Chondrocyte (in vitro differentiated cells): ENCODE measurements around the gene SMIM24. TPM values are rescaled to one million over a fixed set of nuclear protein-coding genes. Genes with fewer than 3 reads are reported as not detected.

Experiments
- DNase-seq: peaks from one replicate; pipeline ENCODE4 v3.0.0; 2021; ENCODE audit warnings: mixed read lengths, low spot score
- H3K27ac Mint-ChIP-seq: one replicate; pipeline ENCODE4 v1.8.0; 2021; ENCODE audit warnings: mild to moderate bottlenecking, moderate library complexity, mixed read lengths; ENCODE audit not compliant: unreplicated experiment
- H3K27me3 Mint-ChIP-seq: 2 replicates; pipeline ENCODE4 v1.8.0; 2021; ENCODE audit warnings: low read depth, mixed read lengths
- H3K36me3 Mint-ChIP-seq: 2 replicates; pipeline ENCODE4 v1.8.0; 2021; ENCODE audit warnings: low read depth, mixed read lengths
- H3K4me1 Mint-ChIP-seq: 2 replicates; pipeline ENCODE4 v1.8.0; 2021; ENCODE audit warnings: low read depth, mild to moderate bottlenecking, mixed read lengths
- H3K4me3 Mint-ChIP-seq: one replicate; pipeline ENCODE4 v1.8.0; 2021; ENCODE audit warnings: mild to moderate bottlenecking, moderate library complexity, mixed read lengths; ENCODE audit not compliant: unreplicated experiment
- H3K9me3 Mint-ChIP-seq: 2 replicates; pipeline ENCODE4 v1.8.0; 2021; ENCODE audit warnings: low read depth, mixed read lengths
- total RNA-seq: library from RNA; stranded (reverse); gene quantifications from 3 replicates; pipeline ENCODE4 v1.2.1, GENCODE V29; 2021
- TF ChIP-seq, protein P1 (sequence below): fragments of 200-600 bp; sonication (generic); IDR thresholded peaks from 2 replicates; pipeline ENCODE4 v1.5.0; 2021; ENCODE audit warnings: antibody characterized with exemption, mild to moderate bottlenecking, moderate library complexity

Gene SMIM24
- total RNA-seq, 1 donor from 2014 or later = not detected

DNA sequence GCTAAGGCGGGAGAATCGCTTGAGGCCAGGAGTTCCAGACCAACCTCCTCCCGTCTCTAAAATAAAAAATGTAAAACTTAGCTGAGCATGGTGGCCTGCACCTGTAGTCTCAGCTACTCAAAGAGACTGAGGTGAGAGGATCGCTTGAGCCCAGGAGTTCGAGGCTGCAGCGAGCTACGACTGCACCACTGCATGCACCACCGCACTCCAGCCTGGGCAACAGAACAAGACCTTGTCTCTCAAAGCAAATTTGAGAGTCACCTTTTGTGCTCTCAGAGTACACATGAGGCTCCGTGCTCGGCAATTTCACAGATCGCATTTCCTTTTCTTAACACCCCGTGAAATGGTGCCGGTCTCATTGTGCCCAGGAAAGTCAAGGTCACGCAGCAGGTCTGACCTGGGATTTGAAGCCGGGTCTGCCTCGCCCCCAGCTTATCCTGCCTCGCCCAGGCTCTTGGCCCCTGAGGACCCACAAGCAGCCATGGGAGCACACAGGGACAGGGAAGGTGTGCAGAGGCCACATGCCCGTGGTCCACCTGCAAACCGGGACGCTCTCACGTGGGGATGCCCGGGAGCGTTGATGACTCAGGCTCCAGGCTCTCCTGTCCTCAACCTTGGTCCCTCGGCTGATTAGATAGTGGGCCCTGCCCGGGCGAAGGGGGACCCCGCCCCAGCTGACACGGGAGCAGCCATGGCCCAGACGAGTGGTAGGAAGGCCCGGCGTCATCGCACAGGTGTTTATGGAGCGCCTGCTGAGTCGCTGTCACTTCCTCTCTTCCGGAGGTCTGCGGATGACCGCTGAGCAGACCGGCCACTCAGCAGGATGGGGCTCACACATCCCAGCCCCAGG, 1.1 kb upstream of the SMIM24 start:
- Mint-ChIP-seq H3K27me3 (peaks cover 9% of the 10 kb centered on the region), H3K27ac (no peak overlapping the region)

DNA sequence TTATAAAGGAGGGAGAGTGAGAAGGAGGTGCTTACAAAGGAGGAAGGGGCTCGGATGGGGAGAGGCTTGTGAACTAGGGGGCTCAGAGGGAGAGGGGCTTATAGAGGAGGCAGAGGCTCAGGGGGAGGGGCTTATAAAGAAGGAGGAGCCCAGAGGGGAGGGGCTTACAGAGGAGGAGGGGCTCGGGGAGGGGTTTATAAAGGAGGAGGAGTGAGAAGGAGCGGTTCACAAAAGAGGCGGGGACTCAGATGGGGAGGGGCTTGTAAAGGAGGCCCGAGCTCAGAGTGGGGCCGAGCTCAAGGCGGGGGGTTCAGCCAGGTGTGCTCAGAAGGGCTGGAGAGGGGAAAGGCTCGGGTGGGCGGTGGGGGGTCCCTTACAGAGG, 500 bp downstream of the SMIM24 start:
- Mint-ChIP-seq H3K36me3 (no peaks in the 10 kb centered on the region), H3K4me1 (no peaks in the 10 kb centered on the region), H3K9me3 (no peaks in the 10 kb centered on the region), H3K27ac (no peak overlapping the region), H3K4me3 (no peak overlapping the region), H3K27me3 (peaks cover 9% of the 10 kb centered on the region)
- TF ChIP-seq, protein P1, sequence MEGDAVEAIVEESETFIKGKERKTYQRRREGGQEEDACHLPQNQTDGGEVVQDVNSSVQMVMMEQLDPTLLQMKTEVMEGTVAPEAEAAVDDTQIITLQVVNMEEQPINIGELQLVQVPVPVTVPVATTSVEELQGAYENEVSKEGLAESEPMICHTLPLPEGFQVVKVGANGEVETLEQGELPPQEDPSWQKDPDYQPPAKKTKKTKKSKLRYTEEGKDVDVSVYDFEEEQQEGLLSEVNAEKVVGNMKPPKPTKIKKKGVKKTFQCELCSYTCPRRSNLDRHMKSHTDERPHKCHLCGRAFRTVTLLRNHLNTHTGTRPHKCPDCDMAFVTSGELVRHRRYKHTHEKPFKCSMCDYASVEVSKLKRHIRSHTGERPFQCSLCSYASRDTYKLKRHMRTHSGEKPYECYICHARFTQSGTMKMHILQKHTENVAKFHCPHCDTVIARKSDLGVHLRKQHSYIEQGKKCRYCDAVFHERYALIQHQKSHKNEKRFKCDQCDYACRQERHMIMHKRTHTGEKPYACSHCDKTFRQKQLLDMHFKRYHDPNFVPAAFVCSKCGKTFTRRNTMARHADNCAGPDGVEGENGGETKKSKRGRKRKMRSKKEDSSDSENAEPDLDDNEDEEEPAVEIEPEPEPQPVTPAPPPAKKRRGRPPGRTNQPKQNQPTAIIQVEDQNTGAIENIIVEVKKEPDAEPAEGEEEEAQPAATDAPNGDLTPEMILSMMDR = no peak
- no peak for DNase-seq

More for the DNA sequence above, 1.1 kb upstream of the SMIM24 start:
- TF ChIP-seq, protein P1 = no peak
- Mint-ChIP-seq H3K4me1 (no peaks in the 10 kb centered on the region), H3K4me3 (no peak overlapping the region), H3K36me3 (no peaks in the 10 kb centered on the region), H3K9me3 (no peaks in the 10 kb centered on the region)
- no peak for DNase-seq

DNA sequence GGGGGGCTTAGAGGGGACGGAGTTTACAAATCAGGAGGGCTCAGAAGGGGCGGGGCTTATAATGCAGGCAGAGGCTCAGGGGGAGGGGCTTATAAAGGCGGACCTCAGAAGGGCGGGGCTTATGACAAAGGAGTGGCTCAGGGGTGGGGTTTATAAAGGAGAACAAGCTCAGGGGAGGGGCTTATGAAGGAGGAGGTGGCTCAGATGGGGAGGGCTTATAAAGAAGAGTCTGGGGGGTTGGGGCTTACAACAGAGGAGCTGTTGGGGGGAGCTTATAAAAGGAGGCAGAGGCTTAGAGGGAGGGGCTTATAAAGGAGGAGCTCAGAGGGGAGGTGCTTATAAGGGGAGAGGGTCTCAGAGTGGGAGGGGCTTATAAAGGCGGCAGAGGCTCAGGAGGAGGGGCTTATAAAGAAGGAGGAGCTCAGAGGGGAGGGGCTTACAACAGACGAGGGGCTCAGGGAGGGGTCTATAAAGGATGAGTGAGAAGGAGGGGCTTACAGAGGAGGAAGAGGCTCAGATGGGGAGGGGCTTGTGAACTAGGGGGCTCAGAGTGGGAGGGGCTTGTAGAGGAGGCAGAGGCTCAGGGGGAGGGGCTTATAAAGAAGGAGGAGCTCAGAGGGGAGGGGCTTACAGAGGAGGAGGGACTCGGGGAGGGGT, 1.0 kb downstream of the SMIM24 start:
- peaks cover 9% of the 10 kb centered on the region for H3K27me3 Mint-ChIP-seq
- H3K4me1 Mint-ChIP-seq = no peaks in the 10 kb centered on the region
- H3K36me3 Mint-ChIP-seq = no peaks in the 10 kb centered on the region
- TF ChIP-seq, protein P1 = no peak
- H3K27ac Mint-ChIP-seq = no peak overlapping the region
- H3K9me3 Mint-ChIP-seq = no peaks in the 10 kb centered on the region
- H3K4me3 Mint-ChIP-seq = no peak overlapping the region
- DNase-seq = no peak

DNA sequence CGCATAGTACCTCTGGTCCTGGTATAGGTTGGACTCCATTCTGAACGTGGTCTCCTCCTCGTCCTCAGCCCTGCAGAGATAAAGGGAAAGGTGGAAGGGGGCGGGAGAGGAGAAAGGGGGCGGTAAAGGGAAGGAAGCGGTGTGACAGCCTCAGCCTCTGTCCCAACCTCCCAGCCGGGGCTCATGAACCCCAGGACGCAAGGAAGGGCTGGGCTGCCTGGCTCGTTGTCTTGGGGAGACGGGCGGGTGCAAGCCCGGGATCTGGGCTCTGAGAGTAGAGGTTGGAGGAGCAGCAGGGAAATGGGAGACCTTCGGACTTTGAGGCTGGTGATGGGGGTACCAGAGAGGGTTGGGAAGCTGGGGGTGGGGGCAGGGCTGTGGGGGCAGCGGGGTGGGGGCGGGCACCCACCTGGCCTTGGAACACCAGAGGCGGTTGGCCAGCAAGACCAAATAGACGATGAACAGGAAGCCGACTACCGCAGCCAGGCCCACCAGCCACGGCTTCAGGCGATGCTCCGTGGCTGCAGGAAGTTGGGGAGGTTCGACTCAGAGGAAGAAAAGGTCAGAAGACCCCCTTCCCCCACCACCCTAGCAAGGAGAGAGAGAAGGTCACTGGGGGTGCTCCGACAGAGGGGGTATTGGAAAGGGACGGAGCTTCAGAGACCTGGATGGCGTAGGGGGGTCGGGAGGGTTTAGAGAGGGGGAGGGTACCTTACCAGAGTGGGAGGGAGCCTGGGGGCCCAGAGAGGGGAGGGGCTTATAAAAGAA, 1.7 kb downstream of the SMIM24 start:
- Mint-ChIP-seq H3K27me3 (peaks cover 9% of the 10 kb centered on the region), H3K9me3 (no peaks in the 10 kb centered on the region), H3K4me1 (no peaks in the 10 kb centered on the region), H3K27ac (no peak overlapping the region), H3K36me3 (no peaks in the 10 kb centered on the region), H3K4me3 (no peak overlapping the region)
- TF ChIP-seq, protein P1 = no peak
- DNase-seq = no peak

DNA sequence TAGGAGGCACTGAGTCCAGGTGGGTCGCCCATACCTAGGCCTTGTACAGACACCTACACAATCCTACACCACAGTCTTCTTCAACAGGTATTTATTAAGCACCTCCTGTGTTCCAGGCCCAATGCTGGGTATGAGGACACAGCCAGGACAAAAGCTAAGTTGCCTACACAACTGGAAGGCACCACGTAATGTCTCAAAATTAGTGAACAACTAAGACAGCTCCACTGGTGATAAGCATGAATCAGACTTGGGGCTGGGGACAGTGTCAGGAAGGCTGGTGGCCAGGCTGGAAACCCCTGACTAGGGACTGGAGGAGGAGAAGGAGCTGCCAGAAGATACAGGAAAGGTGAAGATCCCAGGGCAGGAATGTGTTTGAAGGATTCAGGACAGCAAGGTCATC, 2.4 kb downstream of the SMIM24 start:
- Mint-ChIP-seq H3K27ac (no peak overlapping the region), H3K9me3 (no peaks in the 10 kb centered on the region), H3K4me3 (no peak overlapping the region), H3K27me3 (peaks cover 8% of the 10 kb centered on the region), H3K36me3 (no peaks in the 10 kb centered on the region), H3K4me1 (no peaks in the 10 kb centered on the region)
- TF ChIP-seq, protein P1 = no peak
- DNase-seq = no peak
